GM12878 (cell line): ENCODE measurements around the gene CCR2. TPM values are rescaled to one million over a fixed set of nuclear protein-coding genes. Genes with fewer than 3 reads are reported as not detected.
A peak's percentile ranks its signal among the peaks of the same experiment; 100 is the strongest.

ENCODE experiments used
- ATAC-seq: fragments of 200-7000 bp; cut with Tn5 transposase; 3 replicates; pipeline ENCODE4 v1.9.1; 2020; ENCODE audit warnings: mild to moderate bottlenecking, moderate library complexity
- BruUV-seq: library from RNA; stranded (reverse); fragments of 400-500 nt; replicated peaks from 2 replicates; lab custom pipeline; 2021; lab: Mats Ljungman, UMichigan
- CTCF ChIA-PET: fragments of 300-600 bp; sonication (Branson Sonifier 250); formaldehyde crosslinking; extraction: SDS; loops from one replicate; lab custom pipeline; 2021; ENCODE audit warnings: inconsistent platforms; lab: Yijun Ruan, JAX
- POLR2A ChIA-PET: fragments of 350-600 bp; formaldehyde crosslinking; extraction: SDS; loops from one replicate; lab custom pipeline; 2021; ENCODE audit warnings: inconsistent platforms; lab: Charles Lee
- RAD21 ChIA-PET: fragments of 300-600 bp; sonication (Branson Sonifier 250); formaldehyde crosslinking; loops from one replicate; lab custom pipeline; 2023; ENCODE audit warnings: antibody characterized with exemption; ENCODE audit not compliant: unreplicated experiment; lab: Charles Lee
- SMC1A ChIA-PET: fragments of 300-600 bp; sonication (Branson Sonifier 250); formaldehyde crosslinking; loops from one replicate; lab custom pipeline; 2023; ENCODE audit not compliant: unreplicated experiment, uncharacterized antibody; lab: Charles Lee
- DNase-seq: peaks from one replicate; pipeline ENCODE4 v3.0.0-alpha.2; 2011; ENCODE audit warnings: low read depth, low spot score
- FAIRE-seq: peaks from 3 replicates; lab custom pipeline; 2011; peaks lifted over from hg19 to GRCh38; lab: Jason Lieb, UNC
- H2AFZ ChIP-seq: 2 replicates; pipeline ENCODE4 v1.6.0; 2011; ENCODE audit warnings: low read depth, low read length, control low read depth; ENCODE audit not compliant: control insufficient read depth
- H3K27ac ChIP-seq: 2 replicates; pipeline ENCODE4 v1.5.1; 2011; ENCODE audit warnings: control low read depth; ENCODE audit not compliant: control insufficient read depth, insufficient read depth
- H3K27me3 ChIP-seq, 2 experiments: replicated peaks in 1 of 2; 2 replicates each; pipeline versions ENCODE4 v1.6.0 to v1.6.1; 2011; ENCODE audit warnings: low read length in 1 of 2; ENCODE audit not compliant: control insufficient read depth in 2 of 2, insufficient read depth in 2 of 2
- H3K36me3 ChIP-seq, 2 experiments: 2 replicates each; pipeline ENCODE4 v1.5.1; 2011; ENCODE audit warnings: low read length in 1 of 2; ENCODE audit not compliant: control insufficient read depth in 2 of 2, insufficient read depth in 2 of 2
- H3K4me1 ChIP-seq: 2 replicates; pipeline ENCODE4 v1.6.1; 2011; ENCODE audit warnings: mild to moderate bottlenecking, low read length, moderate library complexity, mixed read lengths; ENCODE audit not compliant: control insufficient read depth, insufficient read depth
- H3K4me2 ChIP-seq: 2 replicates; pipeline ENCODE4 v1.6.0; 2011; ENCODE audit warnings: control low read depth; ENCODE audit not compliant: control insufficient read depth, insufficient read depth
- H3K4me3 ChIP-seq: fragments of 200-600 bp; sonication (generic); 2 replicates; pipeline ENCODE4 v1.5.1; 2016
- H3K79me2 ChIP-seq: 2 replicates; pipeline ENCODE4 v1.6.0; 2011; ENCODE audit warnings: low read length; ENCODE audit not compliant: control insufficient read depth, insufficient read depth
- H3K9ac ChIP-seq: 2 replicates; pipeline ENCODE4 v1.8.0; 2011; ENCODE audit warnings: low read length, control low read depth, mixed read lengths; ENCODE audit not compliant: control insufficient read depth, insufficient read depth
- H3K9me3 ChIP-seq: replicated peaks from 3 replicates; pipeline ENCODE4 v1.5.1; 2011; ENCODE audit warnings: mild to moderate bottlenecking, low read length; ENCODE audit not compliant: control insufficient read depth, insufficient read depth
- H4K20me1 ChIP-seq: 2 replicates; pipeline ENCODE4 v1.6.0; 2011; ENCODE audit not compliant: control insufficient read depth, insufficient read depth
- CREB1 ChIP-seq: IDR thresholded peaks from 2 replicates; pipeline ENCODE4 v1.6.1; 2012; ENCODE audit warnings: low read depth, mild to moderate bottlenecking, inconsistent platforms
- EGR1 ChIP-seq, 2 experiments: IDR thresholded peaks; 1 replicate in 1 of 2; 2 replicates in 1 of 2; pipeline ENCODE4 v1.6.1; 2011 to 2012; ENCODE audit warnings: low read depth in 2 of 2, low read length in 2 of 2, borderline replicate concordance in 1 of 2, mild to moderate bottlenecking in 1 of 2, moderate library complexity in 1 of 2
- FOXK2 ChIP-seq: fragments of 450-650 bp; IDR thresholded peaks from 2 replicates; pipeline ENCODE4 v1.6.1; 2017; ENCODE audit warnings: mild to moderate bottlenecking, moderate library complexity
- FOXM1 ChIP-seq: IDR thresholded peaks from 2 replicates; pipeline ENCODE4 v1.6.1; 2012; ENCODE audit warnings: low read depth, mild to moderate bottlenecking, inconsistent platforms, low read length, moderate library complexity
- IKZF2 ChIP-seq, 2 experiments: fragments of 450-650 bp; IDR thresholded peaks; 2 replicates each; pipeline ENCODE4 v1.6.1; 2017; ENCODE audit warnings: mild to moderate bottlenecking in 2 of 2, moderate library complexity in 2 of 2
- NFIC ChIP-seq: IDR thresholded peaks from 2 replicates; pipeline ENCODE4 v1.6.1; 2012; ENCODE audit warnings: low read depth, mild to moderate bottlenecking, inconsistent platforms, low read length, moderate library complexity
- RCOR1 ChIP-seq: conservative IDR thresholded peaks from 2 replicates; pipeline ENCODE4 v1.6.1; 2012; ENCODE audit warnings: low read depth, low read length, improper control_type of control experiment
- SP1 ChIP-seq: IDR thresholded peaks from one replicate; pipeline ENCODE4 v1.6.1; 2011; ENCODE audit warnings: low read depth, low read length
- TCF3 ChIP-seq: IDR thresholded peaks from 2 replicates; pipeline ENCODE4 v1.6.1; 2012; ENCODE audit warnings: low read depth, mild to moderate bottlenecking, low read length, borderline replicate concordance; ENCODE audit not compliant: insufficient read depth
- TCF7 ChIP-seq: IDR thresholded peaks from 2 replicates; pipeline ENCODE4 v1.6.1; 2014; ENCODE audit warnings: antibody characterized with exemption, borderline replicate concordance
- ZNF207 ChIP-seq: fragments of 450-650 bp; IDR thresholded peaks from 2 replicates; pipeline ENCODE4 v1.6.1; 2014; ENCODE audit warnings: antibody characterized with exemption, mild to moderate bottlenecking, borderline replicate concordance
- ZNF217 ChIP-seq: fragments of 450-650 bp; IDR thresholded peaks from 2 replicates; pipeline ENCODE4 v1.6.1; 2017; ENCODE audit warnings: antibody characterized with exemption, mild to moderate bottlenecking
- ZNF24 ChIP-seq: fragments of 450-650 bp; IDR thresholded peaks from 2 replicates; pipeline ENCODE4 v1.6.1; 2017; ENCODE audit warnings: antibody characterized with exemption, mild to moderate bottlenecking
- WGBS: methylation state at CpG from one replicate; pipeline ENCODE4 v1.1.6; 2016; ENCODE audit warnings: low lambda C conversion rate; ENCODE audit not compliant: insufficient replicate concordance, insufficient coverage; ENCODE audit errors: missing lambda C conversion rate; 5-methylcytosine and 5-hydroxymethylcytosine counted together
- in situ Hi-C: fragments of 300-500 bp; cut with MboI; formaldehyde crosslinking; loops from 9 replicates; pipeline ENCODE4 v1.14.3; 2018; ENCODE audit warnings: mixed read lengths
- intact Hi-C: fragments of 100-400 bp; cut with micrococcal nuclease; formaldehyde crosslinking; loops from one replicate; pipeline ENCODE4 v1.14.2; 2022; ENCODE audit not compliant: unreplicated experiment
- polyA plus RNA-seq, 11 experiments: library from polyadenylated mRNA; depleted of rRNA in 4 of 11; unstranded in 6 of 11; stranded (reverse) in 5 of 11; fragments of >200 nt; fragmentation: Nextera tagmentation in 4 of 11; fragmentation: Illumina TruSeq in 1 of 11; extraction: Ambion mirVana in 4 of 11; extraction: Trizol in 1 of 11; gene quantifications; 1 replicate in 1 of 11; 2 replicates in 10 of 11; pipeline versions ENCODE4 v1.2.1 to v1.2.3, GENCODE V29; 2011 to 2016; ENCODE audit warnings: inconsistent platforms in 2 of 11, missing spikeins in 2 of 11, low read depth in 1 of 11
- total RNA-seq, 4 experiments: library from RNA; depleted of rRNA in 3 of 4; stranded (reverse); fragments of >200 nt in 3 of 4; fragmentation: Illumina TruSeq in 1 of 4; extraction: Trizol in 1 of 4; gene quantifications; 2 replicates each; pipeline versions ENCODE4 v1.2.1 to v1.2.3, GENCODE V29; 2013 to 2021
- TF ChIP-seq, protein P1 (sequence below), 3 experiments: IDR thresholded peaks in 2 of 3; conservative IDR thresholded peaks in 1 of 3; 2 replicates each; pipeline ENCODE4 v1.5.1; 2011; ENCODE audit warnings: low read depth in 3 of 3, low read length in 3 of 3, mild to moderate bottlenecking in 3 of 3, control low read depth in 2 of 3, moderate library complexity in 2 of 3, inconsistent platforms in 1 of 3, mixed read lengths in 1 of 3; ENCODE audit not compliant: control insufficient read depth in 2 of 3, insufficient read depth in 1 of 3; ENCODE audit errors: extremely low read depth in 1 of 3
- TF ChIP-seq, protein P2 (sequence below): IDR thresholded peaks from 2 replicates; pipeline ENCODE4 v1.6.1; 2012; ENCODE audit warnings: low read depth, low read length, improper control_type of control experiment
- TF ChIP-seq, protein P3 (sequence below): fragments of 450-650 bp; IDR thresholded peaks from 2 replicates; pipeline ENCODE4 v1.6.1; 2017; ENCODE audit warnings: borderline replicate concordance
- TF ChIP-seq, protein P4 (sequence below): fragments of 150-350 bp; IDR thresholded peaks from 2 replicates; pipeline ENCODE4 v1.6.1; 2014; ENCODE audit warnings: mild to moderate bottlenecking, low read depth, low read length

Gene CCR2
- total and polyA plus RNA-seq, 10 of the 15 experiments (the other 5 are each of a cell fraction or from before 2014, with no cell fraction given): 1.9 to 4.7 (median 3.5) TPM; not detected in 1

DNA sequence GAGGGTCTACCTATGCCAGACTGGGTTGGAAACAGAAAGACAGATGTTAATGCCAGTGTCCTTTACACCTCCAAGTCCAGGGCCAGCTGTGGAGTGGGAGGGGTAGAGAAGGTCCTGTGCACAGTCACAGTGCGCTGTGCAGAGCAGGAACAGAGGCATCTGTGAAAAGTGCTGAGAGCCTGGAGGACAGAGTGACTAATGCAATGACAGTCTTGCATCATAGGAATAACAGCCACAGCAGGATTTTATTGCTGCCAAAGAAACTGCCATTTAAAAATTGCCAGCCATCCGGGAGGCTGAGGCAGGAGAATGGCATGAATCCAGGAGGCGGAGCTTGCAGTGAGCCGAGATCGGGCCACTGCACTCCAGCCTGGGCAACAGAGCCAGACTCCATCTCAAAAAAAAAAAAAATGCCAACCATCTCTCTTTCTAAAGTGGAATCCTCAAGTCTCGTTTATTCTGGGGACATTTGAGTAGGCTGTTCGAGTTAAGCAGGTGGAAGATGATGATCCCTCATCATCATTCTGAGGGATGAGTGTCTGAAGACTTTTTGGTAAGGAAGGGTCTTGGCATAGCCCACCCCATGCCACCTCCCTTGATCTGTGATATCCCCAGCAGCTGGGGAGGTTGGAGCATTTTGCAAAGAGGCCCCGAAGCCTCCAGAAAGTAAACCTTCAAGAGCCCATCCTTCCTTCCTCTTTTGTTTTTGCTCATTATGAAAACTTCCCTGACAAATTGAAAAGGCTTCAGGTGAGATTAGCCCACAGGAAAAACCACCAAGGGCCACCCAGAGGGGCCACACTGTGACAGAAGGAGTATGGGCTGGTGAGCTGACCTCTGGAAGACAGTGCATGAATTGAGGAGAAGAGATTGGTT is 7.7 kb downstream of the CCR2 start:
- no peak overlapping the region for H3K9ac ChIP-seq
- ATAC-seq (no peak; the same call in 2 of the 3 replicates), DNase-seq (no peak), FAIRE-seq (no peak)
- H3K79me2 ChIP-seq: no peaks in the 10 kb centered on the region
- in situ Hi-C loops: no loop called here
- peaks cover 40% of the 10 kb centered on the region for H3K4me1 ChIP-seq
- BruUV-seq: no TSS peak
- H2AFZ ChIP-seq: no peak overlapping the region
- no peaks in the 10 kb centered on the region for H3K36me3 ChIP-seq
- ChIA-PET SMC1A (interaction anchor here (1.0 to 4.0 kb wide), 7 partner anchors 9 to 272 kb away, joined by 3 to 23 read pairs (median 4); partner anchors contain the start of gene CCR5), CTCF (interaction anchor here (1.3 to 4.0 kb wide), 3 partner anchors 16 to 147 kb away, joined by 3 to 25 read pairs (median 8); no protein-coding TSS in a partner anchor), POLR2A (no interaction called here), RAD21 (interaction anchor here (0.7 to 6.0 kb wide), 6 partner anchors 8 to 154 kb away, joined by 3 to 38 read pairs (median 12); partner anchors contain the start of gene CCR5)
- H3K4me3 ChIP-seq: no peak overlapping the region; the same call in 1 of the 2 replicates
- no peaks in the 10 kb centered on the region for H3K27me3 ChIP-seq
- 51% methylated on average over 8 of the region's 8 CpGs for WGBS
- H3K4me2 ChIP-seq: peak overlapping the region; percentile 71
- no peak overlapping the region for H3K27ac ChIP-seq
- intact Hi-C loops: loop anchor here (2.0 kb wide), 1 partner anchor 63 kb away; no protein-coding TSS in a partner anchor
- no peaks in the 10 kb centered on the region for H4K20me1 ChIP-seq
- H3K9me3 ChIP-seq: no peaks in the 10 kb centered on the region
- TF ChIP-seq TCF3: no peak
- TF ChIP-seq, protein P1, sequence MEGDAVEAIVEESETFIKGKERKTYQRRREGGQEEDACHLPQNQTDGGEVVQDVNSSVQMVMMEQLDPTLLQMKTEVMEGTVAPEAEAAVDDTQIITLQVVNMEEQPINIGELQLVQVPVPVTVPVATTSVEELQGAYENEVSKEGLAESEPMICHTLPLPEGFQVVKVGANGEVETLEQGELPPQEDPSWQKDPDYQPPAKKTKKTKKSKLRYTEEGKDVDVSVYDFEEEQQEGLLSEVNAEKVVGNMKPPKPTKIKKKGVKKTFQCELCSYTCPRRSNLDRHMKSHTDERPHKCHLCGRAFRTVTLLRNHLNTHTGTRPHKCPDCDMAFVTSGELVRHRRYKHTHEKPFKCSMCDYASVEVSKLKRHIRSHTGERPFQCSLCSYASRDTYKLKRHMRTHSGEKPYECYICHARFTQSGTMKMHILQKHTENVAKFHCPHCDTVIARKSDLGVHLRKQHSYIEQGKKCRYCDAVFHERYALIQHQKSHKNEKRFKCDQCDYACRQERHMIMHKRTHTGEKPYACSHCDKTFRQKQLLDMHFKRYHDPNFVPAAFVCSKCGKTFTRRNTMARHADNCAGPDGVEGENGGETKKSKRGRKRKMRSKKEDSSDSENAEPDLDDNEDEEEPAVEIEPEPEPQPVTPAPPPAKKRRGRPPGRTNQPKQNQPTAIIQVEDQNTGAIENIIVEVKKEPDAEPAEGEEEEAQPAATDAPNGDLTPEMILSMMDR (IDR thresholded peaks at IDR 0.05 in 2 of 3, conservative IDR thresholded peaks at IDR 0.05 in 1 of 3; ENCODE audit: control insufficient read depth in 2 of 3, extremely low read depth in 1 of 3, insufficient read depth in 1 of 3, low read depth in 3 of 3, low read length in 3 of 3): no peak
- TF ChIP-seq NFIC: peak; percentile 72
- TF ChIP-seq FOXM1: peak; percentile 45
- TF ChIP-seq, protein P2, sequence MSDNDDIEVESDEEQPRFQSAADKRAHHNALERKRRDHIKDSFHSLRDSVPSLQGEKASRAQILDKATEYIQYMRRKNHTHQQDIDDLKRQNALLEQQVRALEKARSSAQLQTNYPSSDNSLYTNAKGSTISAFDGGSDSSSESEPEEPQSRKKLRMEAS: no peak
- no peak for TF ChIP-seq RCOR1
- TF ChIP-seq FOXK2: no peak
- peak; percentile 66 for TF ChIP-seq IKZF2 (IDR thresholded peaks at IDR 0.05)
- TF ChIP-seq TCF7: no peak
- TF ChIP-seq CREB1: no peak
- TF ChIP-seq SP1: no peak
- TF ChIP-seq ZNF24: no peak
- TF ChIP-seq, protein P3, sequence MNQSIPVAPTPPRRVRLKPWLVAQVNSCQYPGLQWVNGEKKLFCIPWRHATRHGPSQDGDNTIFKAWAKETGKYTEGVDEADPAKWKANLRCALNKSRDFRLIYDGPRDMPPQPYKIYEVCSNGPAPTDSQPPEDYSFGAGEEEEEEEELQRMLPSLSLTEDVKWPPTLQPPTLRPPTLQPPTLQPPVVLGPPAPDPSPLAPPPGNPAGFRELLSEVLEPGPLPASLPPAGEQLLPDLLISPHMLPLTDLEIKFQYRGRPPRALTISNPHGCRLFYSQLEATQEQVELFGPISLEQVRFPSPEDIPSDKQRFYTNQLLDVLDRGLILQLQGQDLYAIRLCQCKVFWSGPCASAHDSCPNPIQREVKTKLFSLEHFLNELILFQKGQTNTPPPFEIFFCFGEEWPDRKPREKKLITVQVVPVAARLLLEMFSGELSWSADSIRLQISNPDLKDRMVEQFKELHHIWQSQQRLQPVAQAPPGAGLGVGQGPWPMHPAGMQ: no peak
- TF ChIP-seq ZNF207: no peak
- no peak for TF ChIP-seq ZNF217
- no peak for TF ChIP-seq EGR1 (IDR thresholded peaks at IDR 0.05; ENCODE audit: borderline replicate concordance in 1 of 2, low read depth in 2 of 2, low read length in 2 of 2)
- TF ChIP-seq, protein P4, sequence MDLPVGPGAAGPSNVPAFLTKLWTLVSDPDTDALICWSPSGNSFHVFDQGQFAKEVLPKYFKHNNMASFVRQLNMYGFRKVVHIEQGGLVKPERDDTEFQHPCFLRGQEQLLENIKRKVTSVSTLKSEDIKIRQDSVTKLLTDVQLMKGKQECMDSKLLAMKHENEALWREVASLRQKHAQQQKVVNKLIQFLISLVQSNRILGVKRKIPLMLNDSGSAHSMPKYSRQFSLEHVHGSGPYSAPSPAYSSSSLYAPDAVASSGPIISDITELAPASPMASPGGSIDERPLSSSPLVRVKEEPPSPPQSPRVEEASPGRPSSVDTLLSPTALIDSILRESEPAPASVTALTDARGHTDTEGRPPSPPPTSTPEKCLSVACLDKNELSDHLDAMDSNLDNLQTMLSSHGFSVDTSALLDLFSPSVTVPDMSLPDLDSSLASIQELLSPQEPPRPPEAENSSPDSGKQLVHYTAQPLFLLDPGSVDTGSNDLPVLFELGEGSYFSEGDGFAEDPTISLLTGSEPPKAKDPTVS: no peak
